HCT116 (cell line): ENCODE data around the gene ADAMTS13. TPM values are rescaled to one million over a fixed set of nuclear protein-coding genes. Genes with fewer than 3 reads are reported as not detected.
"Not testable (repeated sequence)": the region's sequence is repeated elsewhere in the genome, so short reads cannot be mapped to it uniquely, and the experiment has no call there.

Source experiments
- ATAC-seq: fragments of 200-7000 bp; cut with Tn5 transposase; 2 replicates; pipeline ENCODE4 v1.9.1; 2020; ENCODE audit warnings: mild to moderate bottlenecking, moderate library complexity
- BruUV-seq: library from RNA; stranded (reverse); fragments of 400-500 nt; replicated peaks from 2 replicates; lab custom pipeline; 2021; lab: Mats Ljungman, UMichigan
- CTCF ChIA-PET: fragments of 300-600 bp; sonication (Branson Sonifier 250); formaldehyde crosslinking; loops from one replicate; lab custom pipeline; 2021; ENCODE audit warnings: antibody characterized with exemption; lab: Charles Lee
- POLR2A ChIA-PET: fragments of 300-600, 350-600 bp; sonication (Branson Sonifier 250); formaldehyde crosslinking; loops from one replicate; lab custom pipeline; 2021; ENCODE audit warnings: antibody characterized with exemption; lab: Charles Lee
- RAD21 ChIA-PET, 2 experiments: fragments of 300-600 bp; sonication (Branson Sonifier 250); formaldehyde crosslinking; loops; one replicate each; lab custom pipeline; 2023; ENCODE audit warnings: low total read pairs in 2 of 2; ENCODE audit not compliant: uncharacterized antibody in 2 of 2, unreplicated experiment in 2 of 2, low non-redundant PET in 1 of 2; lab: Charles Lee
- DNase-seq: peaks from one replicate; pipeline ENCODE4 v3.0.0-alpha.2; 2010; ENCODE audit warnings: low read depth, low spot score
- H2AFZ ChIP-seq: fragments of 200-600 bp; shearing (Covaris generic), sonication (generic); 2 replicates; pipeline ENCODE4 v1.6.1; 2017; ENCODE audit warnings: low read depth, mixed run types, mixed read lengths, antibody characterized with exemption, low read length; ENCODE audit not compliant: poor library complexity, severe bottlenecking
- H3K27ac ChIP-seq: 2 replicates; pipeline ENCODE4 v1.5.1; 2012; ENCODE audit warnings: low read depth, low read length
- H3K27me3 ChIP-seq: fragments of 200-600 bp; sonication (generic); 2 replicates; pipeline ENCODE4 v1.6.1; 2016; ENCODE audit warnings: mixed run types, low read length, mixed read lengths; ENCODE audit not compliant: insufficient read depth
- H3K36me3 ChIP-seq, 2 experiments: fragments of 200-500 bp in 1 of 2; fragments of 200-600 bp in 1 of 2; sonication (Bioruptor generic) in 1 of 2; sonication (generic) in 1 of 2; 2 replicates each; pipeline versions ENCODE4 v1.5.1 to v1.6.1; 2014 to 2016; ENCODE audit warnings: low read length in 2 of 2, inconsistent platforms in 1 of 2, mixed read lengths in 1 of 2, mixed run types in 1 of 2; ENCODE audit not compliant: insufficient read depth in 2 of 2, control insufficient read depth in 1 of 2
- H3K4me1 ChIP-seq, 2 experiments: fragments of 200-600 bp in 1 of 2; sonication (generic) in 1 of 2; 2 replicates each; pipeline versions ENCODE4 v1.5.1 to v1.6.1; 2012 to 2017; ENCODE audit warnings: low read length in 2 of 2, inconsistent platforms in 1 of 2, mild to moderate bottlenecking in 1 of 2, mixed read lengths in 1 of 2, mixed run types in 1 of 2, moderate library complexity in 1 of 2; ENCODE audit not compliant: insufficient read depth in 2 of 2, control insufficient read depth in 1 of 2
- H3K4me2 ChIP-seq: fragments of 200-600 bp; sonication (generic); 2 replicates; pipeline ENCODE4 v1.6.1; 2017; ENCODE audit warnings: mixed run types, low read length, mixed read lengths
- H3K4me3 ChIP-seq, 2 experiments: fragments of 200-600 bp in 1 of 2; sonication (generic) in 1 of 2; replicated peaks in 1 of 2; 2 replicates each; pipeline ENCODE4 v1.5.1; 2011 to 2016; ENCODE audit warnings: low read length in 2 of 2, control low read depth in 1 of 2, low read depth in 1 of 2, mild to moderate bottlenecking in 1 of 2, mixed read lengths in 1 of 2, mixed run types in 1 of 2
- H3K79me2 ChIP-seq: fragments of 200-600 bp; sonication (generic); 2 replicates; pipeline ENCODE4 v1.6.1; 2017; ENCODE audit warnings: mild to moderate bottlenecking, mixed run types, low read length, moderate library complexity, mixed read lengths; ENCODE audit not compliant: insufficient read depth
- H3K9ac ChIP-seq: fragments of 200-600 bp; sonication (generic); 2 replicates; pipeline ENCODE4 v1.6.1; 2016; ENCODE audit warnings: low read length, mixed read lengths
- H3K9me2 ChIP-seq: fragments of 200-600 bp; sonication (generic), shearing (Covaris generic); 2 replicates; pipeline ENCODE4 v1.6.1; 2017; ENCODE audit warnings: mixed run types, mild to moderate bottlenecking, moderate library complexity; ENCODE audit not compliant: insufficient read depth
- H3K9me3 ChIP-seq, 2 experiments: fragments of 200-500 bp in 1 of 2; fragments of 200-600 bp in 1 of 2; sonication (Bioruptor generic) in 1 of 2; sonication (generic) in 1 of 2; 2 replicates each; pipeline ENCODE4 v1.6.1; 2014 to 2017; ENCODE audit warnings: low read length in 2 of 2, mixed read lengths in 2 of 2, inconsistent platforms in 1 of 2, low read depth in 1 of 2, mild to moderate bottlenecking in 1 of 2, mixed run types in 1 of 2, moderate library complexity in 1 of 2; ENCODE audit not compliant: control insufficient read depth in 1 of 2, insufficient read depth in 1 of 2
- H4K20me1 ChIP-seq: fragments of 200-600 bp; sonication (generic), shearing (Covaris generic); 2 replicates; pipeline ENCODE4 v1.6.1; 2017; ENCODE audit warnings: mixed run types, mild to moderate bottlenecking, moderate library complexity; ENCODE audit not compliant: insufficient read depth
- ATF3 ChIP-seq: IDR thresholded peaks from 2 replicates; pipeline ENCODE4 v1.6.1; 2012
- CBX3 ChIP-seq: IDR thresholded peaks from 2 replicates; pipeline ENCODE4 v1.6.1; 2012; ENCODE audit warnings: low read depth
- CEBPB ChIP-seq: IDR thresholded peaks from 2 replicates; pipeline ENCODE4 v1.6.1; 2012; ENCODE audit warnings: low read depth
- CTCF ChIP-seq, 3 experiments: fragments of 200-600 bp in 1 of 3; sonication (generic) in 1 of 3; IDR thresholded peaks in 2 of 3; conservative IDR thresholded peaks in 1 of 3; 2 replicates each; pipeline ENCODE4 v1.5.1; 2012 to 2017; ENCODE audit warnings: low read depth in 2 of 3, low read length in 2 of 3, antibody characterized with exemption in 1 of 3, borderline replicate concordance in 1 of 3, control low read depth in 1 of 3, mild to moderate bottlenecking in 1 of 3, mixed read lengths in 1 of 3, mixed run types in 1 of 3, moderate library complexity in 1 of 3; ENCODE audit not compliant: insufficient read depth in 1 of 3
- FOSL1 ChIP-seq: IDR thresholded peaks from 2 replicates; pipeline ENCODE4 v1.6.1; 2012; ENCODE audit warnings: low read depth
- JUND ChIP-seq: IDR thresholded peaks from 2 replicates; pipeline ENCODE4 v1.6.1; 2012
- MAX ChIP-seq: IDR thresholded peaks from 2 replicates; pipeline ENCODE4 v1.6.1; 2012
- SIN3A ChIP-seq: IDR thresholded peaks from 2 replicates; pipeline ENCODE4 v1.6.1; 2012; ENCODE audit warnings: low read depth
- SP1 ChIP-seq: IDR thresholded peaks from 2 replicates; pipeline ENCODE4 v1.6.1; 2012; ENCODE audit warnings: low read depth
- YY1 ChIP-seq: IDR thresholded peaks from 2 replicates; pipeline ENCODE4 v1.6.1; 2011; ENCODE audit warnings: low read length, low read depth, moderate library complexity, mild to moderate bottlenecking; ENCODE audit not compliant: insufficient replicate concordance; ENCODE audit errors: extremely low read depth
- ZBTB33 ChIP-seq: IDR thresholded peaks from 2 replicates; pipeline ENCODE4 v1.6.1; 2011; ENCODE audit warnings: mild to moderate bottlenecking, low read length, moderate library complexity; ENCODE audit not compliant: insufficient replicate concordance; ENCODE audit errors: extremely low read depth
- ZNF274 ChIP-seq: fragments of 200-500 bp; sonication (Bioruptor generic); IDR thresholded peaks from 2 replicates; pipeline ENCODE4 v1.6.1; 2014; ENCODE audit warnings: mild to moderate bottlenecking, low read depth, low read length, inconsistent platforms
- intact Hi-C: fragments of 100-400 bp; cut with micrococcal nuclease; formaldehyde crosslinking; loops from 2 replicates; pipeline ENCODE4 v1.10.0; 2022
- total RNA-seq: library from RNA; stranded (reverse); gene quantifications from one replicate; pipeline ENCODE4 v1.2.1, GENCODE V29; 2021; ENCODE audit not compliant: unreplicated experiment

The ADAMTS13 gene
- total RNA-seq, 1 experiment from 2014 or later, result 9.2 TPM

- TF ChIP-seq CTCF (IDR thresholded peaks at IDR 0.05 in 2 of 3, conservative IDR thresholded peaks at IDR 0.05 in 1 of 3; ENCODE audit: borderline replicate concordance in 1 of 3, insufficient read depth in 1 of 3, low read depth in 2 of 3, low read length in 2 of 3), result no peak
- no peak for TF ChIP-seq ZBTB33
- TF ChIP-seq FOSL1, result no peak
- peak; percentile 96 for TF ChIP-seq MAX
- TF ChIP-seq SP1, result peak; percentile 87
- no peak for TF ChIP-seq CEBPB
- TF ChIP-seq YY1, result peak; percentile 51
- TF ChIP-seq SIN3A, result peak; percentile 63; the same call in 1 of the 2 replicates
- TF ChIP-seq CBX3, result no peak
- no peak for TF ChIP-seq ATF3
- TF ChIP-seq ZNF274, result no peak
- no peak for TF ChIP-seq JUND
Measured at GRCh38 chr9:133375724-133376654, 46.2 kb upstream of the ADAMTS13 start, which contains the start of the genes STKLD1 and SURF4 (continued).

GRCh38 chr9:133377280-133377679 lies 44.9 kb upstream of the ADAMTS13 start:
- ChIA-PET CTCF (interaction anchor here (0.7 to 1.5 kb wide), 4 partner anchors 37 to 352 kb away, joined by 3 read pairs; no protein-coding TSS in a partner anchor), RAD21 (interaction anchor here in 1 of 2 experiments (0.5 kb wide), 1 partner anchor 180 kb away, joined by 3 read pairs; no protein-coding TSS in a partner anchor), POLR2A (interaction anchor here (0.8 to 2.7 kb wide), 2 partner anchors 29 to 102 kb away, joined by 3 to 15 read pairs; partner anchors contain the start of genes MED22, RPL7A and SLC2A6)
- Histone ChIP-seq H3K4me1 (peaks cover 21 to 29% of the 10 kb centered on the region in 2 experiments), H3K4me2 (peak overlapping the region; percentile 55; the same call in 1 of the 2 replicates), H3K79me2 (peaks cover 36% of the 10 kb centered on the region)
- H3K27ac ChIP-seq, H2AFZ ChIP-seq, H3K4me3 ChIP-seq, H3K9ac ChIP-seq, H3K36me3 ChIP-seq, BruUV-seq, H3K27me3 ChIP-seq, H4K20me1 ChIP-seq, intact Hi-C loops, ATAC-seq, DNase-seq, H3K9me3 ChIP-seq, H3K9me2 ChIP-seq: not testable (repeated sequence)
